GM23338 (cell line): Measurements from ENCODE around the gene WIF1. TPM values are rescaled to one million over a fixed set of nuclear protein-coding genes. Genes with fewer than 3 reads are reported as not detected.

Experiments used
- ATAC-seq: fragments of 200-7000 bp; cut with Tn5 transposase; 3 replicates; pipeline ENCODE4 v1.9.1; 2020
- DNase-seq: peaks from one replicate; pipeline ENCODE4 v3.0.0-alpha.2; 2015; ENCODE audit warnings: low spot score
- H2AFZ ChIP-seq: fragments of 200-600 bp; sonication (generic); 2 replicates; pipeline ENCODE4 v1.8.0; 2016; ENCODE audit warnings: antibody characterized with exemption, mild to moderate bottlenecking, moderate library complexity
- H3F3A ChIP-seq: fragments of 200-600 bp; sonication (generic); replicated peaks from 2 replicates; pipeline ENCODE4 v1.8.0; 2017; ENCODE audit warnings: antibody characterized with exemption, mixed run types, low read depth
- H3K27ac ChIP-seq: fragments of 200-600 bp; sonication (generic); 2 replicates; pipeline ENCODE4 v1.6.1; 2016; ENCODE audit warnings: low read depth
- H3K27me3 ChIP-seq: fragments of 200-600 bp; sonication (generic); 2 replicates; pipeline ENCODE4 v1.8.0; 2016; ENCODE audit warnings: mild to moderate bottlenecking, mixed run types, moderate library complexity; ENCODE audit not compliant: insufficient read depth
- H3K36me3 ChIP-seq: fragments of 200-600 bp; sonication (generic); 2 replicates; pipeline ENCODE4 v1.8.0; 2016; ENCODE audit warnings: mild to moderate bottlenecking; ENCODE audit not compliant: insufficient read depth
- H3K4me1 ChIP-seq: fragments of 200-600 bp; sonication (generic); 2 replicates; pipeline ENCODE4 v1.8.0; 2016; ENCODE audit warnings: mild to moderate bottlenecking, moderate library complexity; ENCODE audit not compliant: insufficient read depth
- H3K4me2 ChIP-seq: fragments of 200-600 bp; sonication (generic); 2 replicates; pipeline ENCODE4 v1.7.1; 2017; ENCODE audit warnings: mixed run types
- H3K4me3 ChIP-seq: fragments of 200-600 bp; sonication (generic); 2 replicates; pipeline ENCODE4 v1.6.1; 2016; ENCODE audit warnings: mixed run types
- H3K79me2 ChIP-seq: fragments of 200-600 bp; sonication (generic); replicated peaks from 2 replicates; pipeline ENCODE4 v1.8.0; 2017; ENCODE audit warnings: mild to moderate bottlenecking; ENCODE audit not compliant: insufficient read depth
- H3K9me2 ChIP-seq: fragments of 200-600 bp; sonication (generic); 2 replicates; pipeline ENCODE4 v1.8.0; 2017; ENCODE audit not compliant: insufficient read depth
- H4K20me1 ChIP-seq: fragments of 200-600 bp; sonication (generic); replicated peaks from 2 replicates; pipeline ENCODE4 v1.8.0; 2017; ENCODE audit warnings: mild to moderate bottlenecking; ENCODE audit not compliant: insufficient read depth
- H3K27ac Mint-ChIP-seq: 2 replicates; pipeline ENCODE4 v1.8.0; 2020; ENCODE audit warnings: inconsistent platforms, mild to moderate bottlenecking, moderate library complexity, mixed read lengths
- H3K27me3 Mint-ChIP-seq: 3 replicates; pipeline ENCODE4 v1.8.0; 2022; ENCODE audit warnings: low read depth, mild to moderate bottlenecking, moderate library complexity, mixed read lengths, inconsistent platforms; ENCODE audit not compliant: insufficient read depth, poor library complexity
- H3K36me3 Mint-ChIP-seq: 3 replicates; pipeline ENCODE4 v1.8.0; 2021; ENCODE audit warnings: low read depth, mild to moderate bottlenecking, inconsistent platforms, moderate library complexity, mixed read lengths
- H3K4me1 Mint-ChIP-seq: 3 replicates; pipeline ENCODE4 v1.8.0; 2020; ENCODE audit warnings: mild to moderate bottlenecking, inconsistent platforms, mixed read lengths
- H3K4me3 Mint-ChIP-seq: 3 replicates; pipeline ENCODE4 v1.8.0; 2021; ENCODE audit warnings: moderate library complexity, mild to moderate bottlenecking, inconsistent platforms, mixed read lengths
- H3K9me3 Mint-ChIP-seq: 3 replicates; pipeline ENCODE4 v1.8.0; 2020; ENCODE audit warnings: moderate library complexity, mild to moderate bottlenecking, inconsistent platforms, mixed read lengths
- CREB1 ChIP-seq: fragments of 250-450 bp; sonication (Bioruptor Pico); IDR thresholded peaks from 2 replicates; pipeline ENCODE4 v1.5.0; 2020; ENCODE audit warnings: low read depth, mild to moderate bottlenecking, moderate library complexity
- CTCF ChIP-seq, 2 experiments: fragments of 200-600 bp in 1 of 2; sonication (generic) in 1 of 2; conservative IDR thresholded peaks; 2 replicates each; pipeline versions ENCODE4 v1.5.1 to v1.6.1; 2016 to 2017; ENCODE audit warnings: antibody characterized with exemption in 2 of 2, low read depth in 2 of 2, mild to moderate bottlenecking in 2 of 2, moderate library complexity in 1 of 2
- JUNB ChIP-seq: IDR thresholded peaks from one replicate; pipeline ENCODE4 v1.6.1; 2016; ENCODE audit warnings: antibody characterized with exemption; ENCODE audit not compliant: unreplicated experiment
- NANOG ChIP-seq: IDR thresholded peaks from 2 replicates; pipeline ENCODE4 v1.6.1; 2016; ENCODE audit warnings: antibody characterized with exemption, borderline replicate concordance
- POLR2AphosphoS5 ChIP-seq: IDR thresholded peaks from 2 replicates; pipeline ENCODE4 v1.6.1; 2016; ENCODE audit warnings: antibody characterized with exemption, low read depth
- REST ChIP-seq: IDR thresholded peaks from one replicate; pipeline ENCODE4 v1.6.1; 2018; ENCODE audit warnings: antibody characterized with exemption; ENCODE audit not compliant: unreplicated experiment
- STAT1 ChIP-seq: IDR thresholded peaks from one replicate; pipeline ENCODE4 v1.6.1; 2016; ENCODE audit warnings: antibody characterized with exemption; ENCODE audit not compliant: unreplicated experiment
- ZNF114 ChIP-seq: fragments of 250-450 bp; sonication (Bioruptor Pico); IDR thresholded peaks from 2 replicates; pipeline ENCODE4 v1.5.0; 2020; ENCODE audit warnings: mild to moderate bottlenecking, moderate library complexity
- ZNF331 ChIP-seq: fragments of 250-450 bp; sonication (Bioruptor Pico); IDR thresholded peaks from 2 replicates; pipeline ENCODE4 v1.5.0; 2020; ENCODE audit warnings: low read depth, mild to moderate bottlenecking, moderate library complexity
- polyA plus RNA-seq: library from polyadenylated mRNA; unstranded; fragments of >200 nt; fragmentation: Nextera tagmentation; extraction: Ambion mirVana; gene quantifications from 2 replicates; pipeline ENCODE4 v1.2.1, GENCODE V29; 2016
- total RNA-seq: library from RNA; depleted of rRNA; stranded (reverse); fragments of >200 nt; shearing (Covaris generic); gene quantifications from 2 replicates; pipeline ENCODE4 v1.2.3, GENCODE V29; 2014
- TF ChIP-seq, protein P1 (sequence below): IDR thresholded peaks from 2 replicates; pipeline ENCODE4 v1.6.1; 2016; ENCODE audit warnings: antibody characterized with exemption

Gene WIF1
- total and polyA plus RNA-seq, 2 experiments from 2014 or later, result 4.1 to 4.2 TPM

DNA sequence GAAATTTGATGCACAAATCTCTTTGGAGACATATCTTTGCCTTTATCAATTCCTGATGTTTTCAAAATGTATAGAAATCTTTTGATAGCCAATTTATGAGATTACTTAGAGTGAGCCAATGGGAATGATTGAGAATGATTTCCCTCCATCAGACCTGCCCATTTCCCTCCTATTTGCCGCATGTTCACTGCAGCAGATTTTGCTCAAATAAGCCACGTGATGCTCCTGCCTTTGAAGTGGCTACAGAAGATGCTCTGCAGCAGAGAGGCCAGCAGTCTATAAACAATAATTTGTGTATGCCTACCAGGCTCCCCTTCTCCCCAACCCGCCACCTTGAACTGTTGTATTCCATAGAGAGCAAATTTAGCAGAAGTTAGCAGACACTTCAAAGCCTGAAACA is 21.9 kb downstream of the WIF1 start:
- ATAC-seq, result no peak
- H3K36me3 Mint-ChIP-seq, result no peaks in the 10 kb centered on the region

DNA sequence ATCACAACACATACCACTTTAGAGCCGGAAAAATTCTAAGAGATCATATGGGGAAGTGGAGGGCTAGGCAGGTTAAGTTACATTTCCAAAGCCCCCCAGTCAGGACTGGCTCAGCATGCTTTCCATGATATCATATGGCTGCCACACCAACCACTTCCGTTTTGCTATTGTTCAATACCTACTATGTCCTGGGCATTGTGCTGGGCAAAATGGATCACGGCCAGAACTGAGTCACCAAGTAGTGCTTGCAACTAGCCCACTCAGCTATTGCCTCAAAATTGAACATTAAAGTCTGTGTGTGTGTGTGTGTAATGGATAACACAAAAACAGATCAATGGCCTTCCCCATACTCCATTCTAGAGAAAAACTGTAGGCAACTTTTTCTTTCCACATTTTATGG is 22.7 kb downstream of the WIF1 start:
- no peak for ATAC-seq
- Histone ChIP-seq H3F3A (no peaks in the 10 kb centered on the region), H3K36me3 (no peaks in the 10 kb centered on the region), H2AFZ (0 out of 2 replicates have a peak overlapping the region, but pooled peaks have one; percentile 11), H3K4me1 (no peaks in the 10 kb centered on the region; the same call in 1 of the 2 replicates), H4K20me1 (no peaks in the 10 kb centered on the region), H3K4me3 (no peak overlapping the region), H3K9me2 (no peaks in the 10 kb centered on the region), H3K4me2 (no peak overlapping the region), H3K79me2 (no peaks in the 10 kb centered on the region), H3K27me3 (no peaks in the 10 kb centered on the region), H3K27ac (no peak overlapping the region)
- H3K9me3 Mint-ChIP-seq, result no peaks in the 10 kb centered on the region
- no peak overlapping the region for H3K27ac Mint-ChIP-seq
- H3K27me3 Mint-ChIP-seq, result peaks cover 2% of the 10 kb centered on the region
- no peaks in the 10 kb centered on the region for H3K36me3 Mint-ChIP-seq
- peaks cover 9% of the 10 kb centered on the region; the same call in 2 of the 3 replicates for H3K4me1 Mint-ChIP-seq
- no peak for DNase-seq
- H3K4me3 Mint-ChIP-seq, result no peak overlapping the region
- TF ChIP-seq REST (no peak), JUNB (no peak), ZNF331 (CRISPR knock-in tag) (no peak), ZNF114 (CRISPR knock-in tag) (no peak), POLR2AphosphoS5 (no peak), STAT1 (no peak), CTCF (conservative IDR thresholded peaks at IDR 0.05; ENCODE audit: low read depth in 2 of 2) (no peak), NANOG (no peak)

More for the DNA sequence above, 21.9 kb downstream of the WIF1 start:
- no peaks in the 10 kb centered on the region for H3K27me3 ChIP-seq
- Mint-ChIP-seq H3K27ac (no peak overlapping the region), H3K4me1 (peaks cover 11% of the 10 kb centered on the region; the same call in 2 of the 3 replicates), H3K9me3 (no peaks in the 10 kb centered on the region), H3K4me3 (no peak overlapping the region), H3K27me3 (peaks cover 2% of the 10 kb centered on the region)
- no peaks in the 10 kb centered on the region for H4K20me1 ChIP-seq
- no peaks in the 10 kb centered on the region for H3F3A ChIP-seq
- no peaks in the 10 kb centered on the region for H3K79me2 ChIP-seq
- no peak overlapping the region for H3K27ac ChIP-seq
- no peaks in the 10 kb centered on the region for H3K36me3 ChIP-seq
- 0 out of 2 replicates have a peak overlapping the region, but pooled peaks have one; percentile 21 for H2AFZ ChIP-seq
- TF ChIP-seq REST (no peak), ZNF331 (CRISPR knock-in tag) (no peak), CREB1 (no peak), ZNF114 (CRISPR knock-in tag) (no peak)
- TF ChIP-seq, protein P1, sequence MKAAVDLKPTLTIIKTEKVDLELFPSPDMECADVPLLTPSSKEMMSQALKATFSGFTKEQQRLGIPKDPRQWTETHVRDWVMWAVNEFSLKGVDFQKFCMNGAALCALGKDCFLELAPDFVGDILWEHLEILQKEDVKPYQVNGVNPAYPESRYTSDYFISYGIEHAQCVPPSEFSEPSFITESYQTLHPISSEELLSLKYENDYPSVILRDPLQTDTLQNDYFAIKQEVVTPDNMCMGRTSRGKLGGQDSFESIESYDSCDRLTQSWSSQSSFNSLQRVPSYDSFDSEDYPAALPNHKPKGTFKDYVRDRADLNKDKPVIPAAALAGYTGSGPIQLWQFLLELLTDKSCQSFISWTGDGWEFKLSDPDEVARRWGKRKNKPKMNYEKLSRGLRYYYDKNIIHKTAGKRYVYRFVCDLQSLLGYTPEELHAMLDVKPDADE, result no peak
- no peak overlapping the region for H3K4me3 ChIP-seq
- DNase-seq, result no peak
- peaks cover 4% of the 10 kb centered on the region; the same call in 1 of the 2 replicates for H3K4me1 ChIP-seq
- H3K9me2 ChIP-seq, result no peaks in the 10 kb centered on the region
- H3K4me2 ChIP-seq, result no peak overlapping the region
